Peyer's patch (tissue), 4 donors: ENCODE results near the gene DOCK2. TPM values are rescaled to one million over a fixed set of nuclear protein-coding genes. Genes with fewer than 3 reads are reported as not detected.

Experiments
- DNase-seq, 3 donors: peaks; one replicate each; pipeline ENCODE4 v3.0.0-alpha.2; 2017 to 2019
- H3K27ac ChIP-seq, 4 donors: fragments of 200-600 bp; sonication (generic); one replicate each; pipeline ENCODE4 v1.5.1; 2016 to 2019
- H3K27me3 ChIP-seq, 2 donors: fragments of 200-600 bp; sonication (generic); one replicate each; pipeline ENCODE4 v1.5.1; 2019
- H3K36me3 ChIP-seq, 3 donors: fragments of 200-600 bp; sonication (generic); one replicate each; pipeline ENCODE4 v1.5.1; 2016 to 2019
- H3K4me1 ChIP-seq, 4 donors: fragments of 200-600 bp; sonication (generic); one replicate each; pipeline ENCODE4 v1.5.1; 2016 to 2019
- H3K4me3 ChIP-seq, 4 donors: fragments of 200-600 bp; sonication (generic); 1 replicate in 3 of 4; 2 replicates in 1 of 4; pipeline ENCODE4 v1.5.1; 2016 to 2019; ENCODE audit warnings: mild to moderate bottlenecking in 1 of 4
- H3K9me3 ChIP-seq, 4 donors: fragments of 200-600 bp; sonication (generic); one replicate each; pipeline ENCODE4 v1.5.1; 2016 to 2019; ENCODE audit warnings: mild to moderate bottlenecking in 1 of 4
- CTCF ChIP-seq, 6 experiments: fragments of 450-650 bp in 4 of 6; fragments of 200-600 bp in 2 of 6; sonication (generic) in 1 of 6; IDR thresholded peaks; one replicate each; pipeline ENCODE4 v1.5.1; 2017 to 2019; ENCODE audit warnings: antibody characterized with exemption in 6 of 6, mild to moderate bottlenecking in 3 of 6, moderate library complexity in 1 of 6
- POLR2A ChIP-seq, 2 donors: fragments of 450-650 bp; IDR thresholded peaks; one replicate each; pipeline ENCODE4 v1.5.1; 2017; ENCODE audit warnings: antibody characterized with exemption in 2 of 2, mild to moderate bottlenecking in 2 of 2, moderate library complexity in 2 of 2
- total RNA-seq, 4 donors: library from RNA; depleted of rRNA; stranded (reverse); fragments of >200 nt; gene quantifications; one replicate each; pipeline ENCODE4 v1.1.0, GENCODE V29; 2016

DOCK2 gene
- total RNA-seq, 4 donors from 2014 or later, result 13.8 to 200 (median 17.8) TPM

- TF ChIP-seq POLR2A (IDR thresholded peaks at IDR 0.05) (no peak), CTCF (IDR thresholded peaks at IDR 0.05) (no peak)
- Histone ChIP-seq H3K9me3 (no peaks in the 10 kb centered on the region), H3K27ac (no peak overlapping the region), H3K4me3 (no peak overlapping the region), H3K36me3 (no peaks in the 10 kb centered on the region), H3K27me3 (no peaks in the 10 kb centered on the region), H3K4me1 (peaks cover 0 to 28% (median 6%) of the 10 kb centered on the region in 4 donors)
- no peak for DNase-seq
Observed at GRCh38 chr5:169649486-169649885, 12.4 kb downstream of the DOCK2 start.

GRCh38 chr5:169650701-169651331 lies 13.7 kb downstream of the DOCK2 start:
- Histone ChIP-seq H3K4me3 (no peak overlapping the region), H3K4me1 (peaks cover 0 to 28% (median 6%) of the 10 kb centered on the region in 4 donors), H3K36me3 (no peaks in the 10 kb centered on the region), H3K27ac (peak overlapping the region in 1 of 4 donors; percentile 25), H3K27me3 (no peaks in the 10 kb centered on the region), H3K9me3 (no peaks in the 10 kb centered on the region)
- DNase-seq, result no peak
- TF ChIP-seq POLR2A (IDR thresholded peaks at IDR 0.05), result no peak

- Histone ChIP-seq H3K27ac (peak overlapping the region in 2 of 4 donors; percentile 25 to 27), H3K9me3 (no peaks in the 10 kb centered on the region), H3K4me1 (peaks cover 0 to 28% (median 6%) of the 10 kb centered on the region in 4 donors), H3K36me3 (no peaks in the 10 kb centered on the region), H3K4me3 (no peak overlapping the region), H3K27me3 (no peaks in the 10 kb centered on the region)
- no peak for DNase-seq
- no peak for TF ChIP-seq CTCF (IDR thresholded peaks at IDR 0.05)
- no peak for TF ChIP-seq POLR2A (IDR thresholded peaks at IDR 0.05)
Observed at GRCh38 chr5:169651526-169651925, 14.5 kb downstream of the DOCK2 start.

GRCh38 chr5:169652057-169652456 lies 15.0 kb downstream of the DOCK2 start:
- no peaks in the 10 kb centered on the region for H3K9me3 ChIP-seq
- no peaks in the 10 kb centered on the region for H3K36me3 ChIP-seq
- H3K27me3 ChIP-seq, result no peaks in the 10 kb centered on the region
- no peak for DNase-seq
- no peak overlapping the region for H3K27ac ChIP-seq
- H3K4me1 ChIP-seq, result peaks cover 0 to 28% (median 6%) of the 10 kb centered on the region in 4 donors
- TF ChIP-seq CTCF (IDR thresholded peaks at IDR 0.05) (no peak), POLR2A (IDR thresholded peaks at IDR 0.05) (no peak)
- no peak overlapping the region for H3K4me3 ChIP-seq

GRCh38 chr5:169653091-169653490 lies 16.0 kb downstream of the DOCK2 start:
- Histone ChIP-seq H3K27ac (no peak overlapping the region), H3K4me3 (no peak overlapping the region), H3K36me3 (no peaks in the 10 kb centered on the region), H3K27me3 (no peaks in the 10 kb centered on the region), H3K4me1 (peaks cover 0 to 24% (median 6%) of the 10 kb centered on the region in 4 donors), H3K9me3 (no peaks in the 10 kb centered on the region)
- DNase-seq, result no peak
- no peak for TF ChIP-seq POLR2A (IDR thresholded peaks at IDR 0.05)
- no peak for TF ChIP-seq CTCF (IDR thresholded peaks at IDR 0.05)

GRCh38 chr5:169655353-169655752 lies 18.3 kb downstream of the DOCK2 start:
- no peak for TF ChIP-seq POLR2A (IDR thresholded peaks at IDR 0.05)
- no peak for TF ChIP-seq CTCF (IDR thresholded peaks at IDR 0.05)
- no peaks in the 10 kb centered on the region for H3K27me3 ChIP-seq

More at GRCh38 chr5:169655353-169655752, 18.3 kb downstream of the DOCK2 start:
- no peak for DNase-seq
- H3K27ac ChIP-seq, result no peak overlapping the region
- no peaks in the 10 kb centered on the region for H3K9me3 ChIP-seq
- H3K4me3 ChIP-seq, result no peak overlapping the region
- H3K4me1 ChIP-seq, result peaks cover 0 to 14% (median 4%) of the 10 kb centered on the region in 4 donors
- no peaks in the 10 kb centered on the region for H3K36me3 ChIP-seq
